Skin epidermis (tissue), 12 donors: ENCODE measurements around the gene SLC22A2.
A peak's percentile ranks its signal among the peaks of the same experiment; 100 is the strongest.
"Not testable (repeated sequence)": the region's sequence is repeated elsewhere in the genome, so short reads cannot be mapped to it uniquely, and the experiment has no call there.

Source experiments
- H3K27ac ChIP-seq, 21 experiments: fragments of 200-600 bp; sonication (generic) in 11 of 21; one replicate each; pipeline ENCODE4 v1.5.0; 2020; ENCODE audit warnings: mild to moderate bottlenecking in 3 of 21, inconsistent platforms in 2 of 21, moderate library complexity in 2 of 21
- H3K4me3 ChIP-seq, 7 experiments: fragments of 200-600 bp; sonication (generic) in 2 of 7; one replicate each; pipeline ENCODE4 v1.5.0; 2020; ENCODE audit warnings: inconsistent platforms in 2 of 7, mild to moderate bottlenecking in 2 of 7, moderate library complexity in 1 of 7

Gene SLC22A2

GRCh38 chr6:160258346-160259142, at the start of gene SLC22A2:
SLC22A2 (minus strand) TSS chr6:160258821; CDS start chr6:160258757, 64 bp downstream.
- no peak within 1 kb of the TSS for H3K27ac ChIP-seq
- H3K4me3 ChIP-seq = no peak within 1 kb of the TSS

- no peak overlapping the region for H3K27ac ChIP-seq
- no peak overlapping the region for H3K4me3 ChIP-seq
Measured at GRCh38 chr6:160305926-160306713, 47.5 kb upstream of the SLC22A2 start.

- no peak overlapping the region for H3K27ac ChIP-seq
- no peak overlapping the region for H3K4me3 ChIP-seq
Measured at GRCh38 chr6:160303806-160304205, 45.2 kb upstream of the SLC22A2 start.

- not testable (repeated sequence) for H3K4me3 ChIP-seq, H3K27ac ChIP-seq
Measured at GRCh38 chr6:160302431-160303082, 43.9 kb upstream of the SLC22A2 start.

- Histone ChIP-seq H3K4me3 (no peak overlapping the region), H3K27ac (no peak overlapping the region)
Measured at GRCh38 chr6:160301339-160301738, 42.7 kb upstream of the SLC22A2 start.

- H3K27ac ChIP-seq = peak overlapping the region in 14 of 21 experiments; percentile 11 to 73 (median 52)
- no peak overlapping the region for H3K4me3 ChIP-seq
Measured at GRCh38 chr6:160300076-160300695, 41.6 kb upstream of the SLC22A2 start.

- H3K4me3 ChIP-seq = no peak overlapping the region
- peak overlapping the region in 11 of 21 experiments; percentile 11 to 73 (median 46) for H3K27ac ChIP-seq
Measured at GRCh38 chr6:160299559-160299958, 40.9 kb upstream of the SLC22A2 start.

GRCh38 chr6:160298121-160298520, 39.5 kb upstream of the SLC22A2 start:
- Histone ChIP-seq H3K27ac (no peak overlapping the region), H3K4me3 (no peak overlapping the region)

GRCh38 chr6:160297310-160297709, 38.7 kb upstream of the SLC22A2 start:
- Histone ChIP-seq H3K27ac (no peak overlapping the region), H3K4me3 (no peak overlapping the region)

GRCh38 chr6:160293844-160294243, 35.2 kb upstream of the SLC22A2 start:
- H3K4me3 ChIP-seq = no peak overlapping the region
- no peak overlapping the region for H3K27ac ChIP-seq

GRCh38 chr6:160285541-160286105, 27.0 kb upstream of the SLC22A2 start:
- H3K27ac ChIP-seq = no peak overlapping the region
- H3K4me3 ChIP-seq = no peak overlapping the region

GRCh38 chr6:160284575-160284974, 26.0 kb upstream of the SLC22A2 start:
- H3K27ac ChIP-seq = no peak overlapping the region
- H3K4me3 ChIP-seq = no peak overlapping the region

GRCh38 chr6:160282444-160282843, 23.8 kb upstream of the SLC22A2 start:
- H3K27ac ChIP-seq = no peak overlapping the region
- no peak overlapping the region for H3K4me3 ChIP-seq

- no peak overlapping the region for H3K4me3 ChIP-seq
Measured at GRCh38 chr6:160279850-160280249, 21.2 kb upstream of the SLC22A2 start.

GRCh38 chr6:160278786-160279310, 20.2 kb upstream of the SLC22A2 start:
- H3K4me3 ChIP-seq = no peak overlapping the region
- H3K27ac ChIP-seq = peak overlapping the region in 1 of 21 experiments; percentile 40

More at GRCh38 chr6:160279850-160280249, 21.2 kb upstream of the SLC22A2 start:
- no peak overlapping the region for H3K27ac ChIP-seq

GRCh38 chr6:160278311-160278710, 19.7 kb upstream of the SLC22A2 start:
- Histone ChIP-seq H3K27ac (no peak overlapping the region), H3K4me3 (no peak overlapping the region)

GRCh38 chr6:160277546-160277945, 18.9 kb upstream of the SLC22A2 start:
- H3K4me3 ChIP-seq = no peak overlapping the region
- H3K27ac ChIP-seq = no peak overlapping the region

GRCh38 chr6:160277144-160277543, 18.5 kb upstream of the SLC22A2 start:
- Histone ChIP-seq H3K27ac (no peak overlapping the region), H3K4me3 (no peak overlapping the region)

GRCh38 chr6:160276126-160276525, 17.5 kb upstream of the SLC22A2 start:
- no peak overlapping the region for H3K4me3 ChIP-seq
- no peak overlapping the region for H3K27ac ChIP-seq
